HG03520 (cell line): Measurements from ENCODE around the gene CLIP4.
A peak's percentile ranks its signal among the peaks of the same experiment; 100 is the strongest.
"Not testable (repeated sequence)": the region's sequence is repeated elsewhere in the genome, so short reads cannot be mapped to it uniquely, and the experiment has no call there.

Experiments
- ATAC-seq: cut with Tn5 transposase; IDR thresholded peaks from one replicate; pipeline ENCODE4 v1.9.1; 2021; ENCODE audit warnings: mild to moderate bottlenecking, moderate library complexity; ENCODE audit not compliant: unreplicated experiment

Gene CLIP4

DNA sequence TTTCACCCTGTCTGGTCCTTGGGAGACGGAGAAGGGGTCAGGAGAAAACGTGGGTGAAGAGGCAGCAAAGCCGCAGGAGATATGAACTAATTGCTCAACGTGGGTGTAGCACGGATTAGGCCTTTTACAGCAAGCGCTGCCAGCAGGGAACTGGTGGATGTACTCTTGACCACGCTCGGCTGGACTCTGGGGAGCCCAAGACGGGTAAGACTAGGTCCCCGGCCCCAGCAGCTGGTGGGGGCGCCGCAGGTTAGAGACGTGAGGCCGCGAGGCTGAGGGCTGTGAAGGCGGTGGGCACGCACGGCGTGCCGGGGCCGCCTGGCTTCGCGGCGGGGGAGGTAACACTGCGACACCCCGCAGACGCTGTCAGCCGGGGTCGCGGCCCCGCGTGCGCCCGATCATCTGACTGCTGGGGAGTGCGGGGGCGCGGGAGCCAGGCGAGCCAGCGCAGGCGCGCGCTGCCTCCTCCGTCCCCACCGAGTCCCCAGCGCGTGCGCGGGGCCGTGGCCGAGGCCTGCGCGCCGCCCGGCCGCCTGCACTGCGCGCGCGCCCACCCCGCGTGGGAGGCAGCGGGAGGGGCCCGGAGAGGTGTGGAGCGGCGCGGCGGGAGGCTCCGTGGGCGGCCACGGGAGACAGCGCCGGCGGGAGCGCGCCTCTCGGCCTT lies at the start of gene CLIP4:
Gene CLIP4, plus strand, starts transcription at position 470 of the 664 bp plus-strand sequence. CDS start 5,974 bp downstream, outside the sequence.
- ATAC-seq = peak; percentile 41

DNA sequence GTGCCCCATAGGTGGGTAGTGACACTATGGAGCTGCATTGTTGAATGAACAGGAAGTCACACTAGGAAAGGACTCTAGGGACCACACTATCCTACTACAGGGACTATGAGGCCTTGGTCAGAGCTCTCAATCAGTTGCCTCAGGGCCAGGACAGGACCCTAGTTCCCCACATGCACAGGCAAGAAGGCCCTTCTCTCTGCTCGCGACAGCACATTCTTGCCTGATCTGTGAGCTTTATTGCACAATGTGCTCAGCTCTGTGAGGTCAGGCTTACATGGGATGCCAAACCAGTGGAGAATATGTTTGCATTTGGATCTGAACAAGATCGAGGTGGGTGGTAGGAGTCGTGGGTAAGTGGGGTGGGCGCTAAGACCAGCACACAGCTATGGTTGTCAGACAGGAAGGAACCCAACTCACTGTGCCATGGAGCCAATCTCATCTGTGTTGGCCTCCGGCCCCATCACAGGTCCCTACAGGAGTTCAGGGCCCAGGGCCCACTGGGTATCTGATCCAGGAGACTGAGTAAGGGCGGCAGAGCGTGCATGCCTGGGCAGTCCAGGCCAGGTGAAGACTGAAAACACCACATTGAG lies 48.8 kb upstream of the CLIP4 start:
- ATAC-seq = no peak

DNA sequence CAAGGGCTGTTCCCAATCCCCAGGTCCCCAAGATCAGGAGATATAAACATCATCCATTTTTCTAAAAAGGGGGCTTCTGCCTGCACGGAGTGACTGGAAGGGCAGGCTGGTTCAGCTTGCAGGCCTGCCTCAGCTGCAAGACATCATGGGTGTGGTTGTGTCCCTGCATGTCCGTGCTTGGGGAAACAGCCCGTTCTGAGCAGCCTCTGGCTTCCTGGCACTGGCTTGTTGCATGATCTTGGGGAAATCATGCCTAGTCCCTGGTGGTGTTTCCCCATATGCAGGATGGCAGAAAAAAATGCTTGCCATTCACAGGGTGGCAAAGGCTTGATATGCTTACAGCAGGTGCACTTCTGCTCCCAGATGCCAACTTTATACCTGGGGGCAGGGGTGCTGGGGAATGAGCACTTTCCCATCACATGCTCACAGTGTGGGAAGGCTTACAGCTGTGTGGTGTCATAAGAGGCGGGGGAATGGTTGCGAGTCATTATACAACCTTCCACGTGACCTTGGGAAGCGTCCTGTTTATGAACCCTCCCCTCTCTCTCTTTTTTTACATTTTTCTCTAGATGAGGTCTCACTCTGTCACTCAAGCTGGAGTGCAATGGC lies 48.1 kb upstream of the CLIP4 start:
- ATAC-seq = no peak

DNA sequence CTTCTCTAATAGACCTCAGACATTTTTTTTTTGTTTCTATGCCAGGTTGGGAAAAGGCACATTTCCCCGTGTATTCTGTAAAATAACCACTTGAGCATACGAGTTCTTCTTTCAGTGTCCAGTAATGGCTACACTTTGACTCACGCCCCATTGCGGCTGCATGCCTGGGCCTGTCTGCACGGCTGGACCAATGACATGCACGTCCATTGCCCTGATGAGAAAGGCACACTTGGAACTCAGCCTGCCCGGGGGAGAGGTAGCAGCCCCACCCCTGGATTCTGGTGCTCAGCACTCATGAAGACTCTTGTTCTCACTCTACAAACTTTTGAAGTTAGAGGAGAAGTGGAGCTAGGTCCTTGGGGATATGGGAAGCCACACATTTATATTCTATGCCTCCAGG lies 46.7 kb upstream of the CLIP4 start:
- no peak for ATAC-seq

DNA sequence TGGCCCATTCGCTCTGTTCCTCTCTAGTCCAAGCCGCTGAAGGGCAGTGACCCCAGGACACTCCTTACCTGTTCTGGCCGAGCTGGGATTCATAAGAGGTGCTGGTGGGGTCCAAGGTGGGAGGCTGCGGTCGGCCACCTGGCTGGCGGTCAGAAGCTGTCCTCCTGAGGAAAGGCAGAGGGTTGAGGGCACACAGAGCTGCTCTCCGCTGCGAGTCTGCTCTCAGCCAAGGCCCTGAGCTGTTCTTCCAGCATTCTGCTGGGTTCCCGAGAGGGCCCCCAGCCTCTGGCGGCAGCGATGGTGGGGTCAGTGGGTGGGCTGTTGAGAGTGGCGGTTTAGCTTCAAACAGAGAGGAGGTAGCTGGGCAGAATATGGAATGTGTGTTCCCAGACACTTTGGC lies 44.7 kb upstream of the CLIP4 start:
- no peak for ATAC-seq

- no peak for ATAC-seq
Measured at GRCh38 chr2:29071032-29071975, 43.9 kb upstream of the CLIP4 start.

DNA sequence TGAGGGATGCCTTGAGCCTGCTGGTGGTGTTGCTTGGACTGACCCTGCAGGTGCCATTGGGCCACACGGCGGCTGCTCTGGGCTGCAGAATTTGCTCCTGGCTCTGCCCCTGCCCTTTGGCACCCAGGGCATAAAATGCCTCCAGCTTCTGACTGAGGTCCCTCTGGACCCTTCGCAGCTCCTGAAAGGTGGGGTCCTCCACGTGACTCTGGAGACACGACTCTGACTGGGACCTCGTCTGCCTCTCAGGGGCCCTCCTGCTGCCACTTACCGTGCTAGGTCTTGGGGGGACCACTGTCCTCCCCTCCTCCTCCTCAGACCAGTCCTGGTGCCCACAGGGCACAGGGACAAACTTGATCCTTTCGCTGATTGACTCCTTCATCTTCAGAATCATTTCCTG lies 43.0 kb upstream of the CLIP4 start:
- ATAC-seq = no peak

DNA sequence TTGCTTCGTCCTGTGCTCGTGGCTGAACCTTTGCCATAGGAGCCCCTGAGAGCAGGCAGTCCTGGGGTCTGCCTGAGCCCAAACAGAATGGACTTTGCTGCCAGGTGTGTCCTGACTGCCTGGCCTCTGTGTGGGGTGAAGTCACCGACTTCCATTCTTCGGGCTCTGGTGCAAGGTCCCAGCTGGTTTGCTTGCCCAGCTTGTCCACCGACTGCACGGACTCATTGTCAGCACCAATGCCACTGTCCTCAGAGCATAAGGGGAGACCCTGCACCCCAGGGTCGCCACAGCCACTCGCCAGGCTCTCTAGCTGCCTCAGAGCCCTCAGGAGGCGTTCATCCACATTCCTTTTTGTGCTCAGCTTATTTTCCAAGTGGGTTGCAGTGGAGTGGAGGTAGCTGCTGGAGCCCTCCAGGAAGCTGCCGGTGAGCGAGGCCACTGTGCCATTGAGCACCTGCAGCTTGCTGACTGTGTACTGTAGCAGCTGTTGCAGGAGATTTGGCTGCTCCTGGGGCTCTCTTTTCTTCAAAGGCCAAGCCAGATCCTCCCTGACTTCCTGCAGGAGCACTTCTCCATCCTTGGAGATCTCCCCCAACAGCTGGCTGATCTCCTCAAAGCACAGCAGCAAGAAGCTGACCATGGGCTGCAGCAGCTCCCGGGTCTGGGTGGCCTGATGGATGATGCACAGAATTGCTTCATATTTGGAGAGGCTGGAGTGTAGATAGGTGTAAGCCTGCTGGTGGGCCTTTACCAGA lies 42.1 kb upstream of the CLIP4 start:
- ATAC-seq = no peak

DNA sequence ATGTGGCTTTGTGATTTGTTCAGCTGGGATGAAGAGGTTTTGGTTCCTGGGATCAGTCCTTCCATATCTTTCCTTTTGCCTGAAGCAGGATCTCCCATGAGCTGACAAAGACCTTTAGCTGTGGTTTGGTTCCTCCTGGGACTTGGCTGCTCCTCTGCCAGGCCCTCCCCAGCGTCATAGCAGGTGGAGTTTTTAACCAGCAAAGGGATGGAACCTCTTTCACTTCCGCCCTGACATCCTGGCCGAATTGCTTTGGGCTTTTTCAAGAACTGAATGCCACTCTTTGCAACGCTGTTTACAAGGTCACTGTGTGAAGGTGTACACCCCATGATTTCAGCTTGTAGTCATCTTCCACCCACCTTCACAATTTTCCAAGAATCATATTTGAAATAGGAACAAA lies 41.3 kb upstream of the CLIP4 start:
- ATAC-seq = no peak

DNA sequence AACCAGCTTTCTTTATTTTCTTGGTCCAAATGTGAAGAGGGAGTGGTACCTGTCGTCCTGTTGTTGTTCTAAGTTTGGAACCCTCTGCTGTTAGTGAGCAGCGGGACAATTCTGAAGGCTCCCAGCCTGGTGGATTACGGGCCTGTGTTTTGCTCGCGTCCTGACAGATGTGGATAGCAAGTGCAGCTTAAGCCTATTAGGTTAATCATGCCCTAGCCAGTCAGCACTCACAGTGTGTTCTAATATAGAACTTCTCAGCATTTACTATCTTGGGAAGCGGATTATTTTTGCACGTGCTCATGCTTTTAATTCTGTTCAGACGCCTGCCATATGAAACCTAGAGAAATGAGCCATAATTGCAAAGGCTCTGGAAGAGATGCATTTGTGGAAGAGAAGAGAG lies 40.8 kb upstream of the CLIP4 start, which contains the start of gene PCARE:
Gene PCARE, minus strand, starts transcription at position 113 of the 400 bp plus-strand sequence. CDS start 262 bp downstream, outside the sequence.
- ATAC-seq = no peak

GRCh38 chr2:29075894-29076705 lies 39.1 kb upstream of the CLIP4 start:
- no peak for ATAC-seq

DNA sequence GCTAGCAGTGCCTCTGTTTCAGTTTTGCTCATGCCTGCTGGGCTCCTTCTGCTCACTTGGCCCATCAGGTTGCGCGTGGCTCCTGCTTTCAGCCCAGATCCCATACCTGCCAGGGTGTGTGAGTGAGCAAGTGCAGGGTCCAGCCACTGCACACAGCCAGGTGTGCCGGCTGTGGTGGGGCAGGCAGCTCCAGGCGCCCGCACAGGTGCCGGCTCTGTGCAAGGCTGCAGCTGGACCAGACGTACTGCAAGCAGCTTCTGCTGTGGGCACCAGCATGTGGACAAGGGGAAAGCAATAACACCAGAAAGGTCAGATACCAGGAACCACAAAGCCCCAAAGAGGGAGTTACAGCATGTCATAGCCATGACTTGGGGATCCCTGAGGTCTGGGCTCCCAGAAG lies 35.3 kb upstream of the CLIP4 start:
- ATAC-seq = no peak

GRCh38 chr2:29080886-29081743 lies 34.1 kb upstream of the CLIP4 start:
- ATAC-seq = no peak

- no peak for ATAC-seq
Measured at GRCh38 chr2:29082804-29083495, 32.3 kb upstream of the CLIP4 start.

- ATAC-seq = no peak
Measured at GRCh38 chr2:29084554-29084953, 30.7 kb upstream of the CLIP4 start.

- ATAC-seq = not testable (repeated sequence)
Measured at GRCh38 chr2:29090311-29090710, 24.9 kb upstream of the CLIP4 start.

DNA sequence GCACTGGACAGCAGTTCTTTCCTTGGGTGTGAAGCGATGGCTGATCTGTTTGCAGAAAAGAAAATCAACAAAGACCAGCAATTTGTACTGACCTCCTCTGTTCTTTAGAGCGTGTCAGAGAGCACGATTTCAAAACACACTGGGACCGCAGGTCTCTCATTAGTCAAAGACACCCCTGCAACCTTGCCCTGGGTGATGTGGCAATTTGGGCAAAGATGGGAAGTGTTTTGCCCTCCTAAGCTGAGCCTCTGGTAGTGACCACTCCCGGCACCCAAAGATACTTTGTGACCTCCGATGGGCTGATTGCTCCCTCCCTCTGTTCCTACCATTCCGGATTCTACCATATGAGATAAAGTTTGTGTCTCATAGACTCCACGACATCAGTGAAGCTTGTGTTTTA lies 18.2 kb upstream of the CLIP4 start:
- no peak for ATAC-seq

DNA sequence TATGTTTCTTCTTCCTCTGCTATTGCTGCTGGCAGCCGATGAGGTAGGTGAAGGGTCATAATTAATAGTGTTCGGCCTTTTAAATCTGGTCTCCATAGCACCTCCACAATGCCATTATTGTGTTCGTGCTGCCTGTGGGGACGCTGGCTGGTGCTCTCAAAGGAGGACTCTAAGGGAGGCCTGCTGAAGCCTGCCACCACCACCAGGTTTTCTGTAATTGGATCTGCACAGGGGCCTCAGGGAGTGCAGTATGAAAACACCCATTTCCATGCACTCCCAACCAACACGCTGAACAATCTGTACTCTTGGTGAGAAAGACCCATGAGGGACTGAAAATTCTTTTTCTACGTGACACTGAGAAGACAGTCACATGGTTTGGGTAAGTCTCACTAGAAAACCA lies 17.6 kb upstream of the CLIP4 start:
- no peak for ATAC-seq
